BJ (cell line): ENCODE measurements around the gene GLYR1. TPM values are rescaled to one million over a fixed set of nuclear protein-coding genes. Genes with fewer than 3 reads are reported as not detected.

Experiments
- CTCF ChIA-PET: fragments of 350-600 bp; formaldehyde crosslinking; extraction: SDS; loops from one replicate; lab custom pipeline; 2021; ENCODE audit warnings: antibody characterized with exemption, inconsistent platforms; lab: Yijun Ruan, JAX
- POLR2A ChIA-PET: fragments of 300-600 bp; sonication (Branson Sonifier 250); formaldehyde crosslinking; extraction: SDS; loops from one replicate; lab custom pipeline; 2021; ENCODE audit warnings: antibody characterized with exemption; lab: Charles Lee
- DNase-seq: peaks from one replicate; pipeline ENCODE4 v3.0.0-alpha.2; 2011; ENCODE audit warnings: low read depth
- H3K27me3 ChIP-seq: 2 replicates; pipeline ENCODE4 v1.6.0; 2011; ENCODE audit warnings: low read length; ENCODE audit not compliant: control insufficient read depth, insufficient read depth
- H3K36me3 ChIP-seq: 2 replicates; pipeline ENCODE4 v1.5.1; 2011; ENCODE audit warnings: low read length; ENCODE audit not compliant: control insufficient read depth, insufficient read depth
- H3K4me3 ChIP-seq: 2 replicates; pipeline ENCODE4 v1.5.1; 2011; ENCODE audit warnings: low read depth, mild to moderate bottlenecking, control low read depth, low read length
- CTCF ChIP-seq: IDR thresholded peaks from 2 replicates; pipeline ENCODE4 v1.5.1; 2011; ENCODE audit warnings: low read depth, mild to moderate bottlenecking, control low read depth, inconsistent platforms, low read length, moderate library complexity; ENCODE audit not compliant: insufficient read depth
- polyA plus RNA-seq: library from polyadenylated mRNA; depleted of rRNA; stranded (reverse); fragments of >200 nt; gene quantifications from 2 replicates; pipeline ENCODE4 v1.2.3, GENCODE V29; 2011

The GLYR1 gene
- polyA plus RNA-seq, 1 experiment = 41.6 TPM

- no peak for TF ChIP-seq CTCF
- peaks cover 33% of the 10 kb centered on the region for H3K36me3 ChIP-seq
- no peaks in the 10 kb centered on the region for H3K27me3 ChIP-seq
- no peak for DNase-seq
- POLR2A ChIA-PET = no interaction called here
- no peak overlapping the region for H3K4me3 ChIP-seq
- CTCF ChIA-PET = no interaction called here
Measured at GRCh38 chr16:4871071-4871470, 24.0 kb upstream of the GLYR1 start.

GRCh38 chr16:4870138-4870671, 23.1 kb upstream of the GLYR1 start:
- POLR2A ChIA-PET = no interaction called here
- CTCF ChIA-PET = no interaction called here
- no peak for DNase-seq
- Histone ChIP-seq H3K4me3 (no peak overlapping the region), H3K27me3 (no peaks in the 10 kb centered on the region), H3K36me3 (peaks cover 28% of the 10 kb centered on the region)
- TF ChIP-seq CTCF = no peak

- H3K4me3 ChIP-seq = no peak overlapping the region
- no peak for DNase-seq
- H3K36me3 ChIP-seq = peaks cover 22% of the 10 kb centered on the region
- ChIA-PET POLR2A (no interaction called here), CTCF (no interaction called here)
- H3K27me3 ChIP-seq = no peaks in the 10 kb centered on the region
- no peak for TF ChIP-seq CTCF
Measured at GRCh38 chr16:4869147-4869805, 22.2 kb upstream of the GLYR1 start.

GRCh38 chr16:4868535-4868934, 21.4 kb upstream of the GLYR1 start:
- CTCF ChIA-PET = no interaction called here
- Histone ChIP-seq H3K27me3 (no peaks in the 10 kb centered on the region), H3K4me3 (no peak overlapping the region), H3K36me3 (peaks cover 20% of the 10 kb centered on the region)
- POLR2A ChIA-PET = no interaction called here
- no peak for TF ChIP-seq CTCF
- DNase-seq = no peak

- Histone ChIP-seq H3K27me3 (no peaks in the 10 kb centered on the region), H3K4me3 (no peak overlapping the region), H3K36me3 (peaks cover 20% of the 10 kb centered on the region)
- ChIA-PET CTCF (interaction anchor here (1.0 kb wide), 1 partner anchor 13 kb away, joined by 3 read pairs; no protein-coding TSS in a partner anchor), POLR2A (no interaction called here)
- DNase-seq = no peak
- TF ChIP-seq CTCF = no peak
Measured at GRCh38 chr16:4868026-4868425, 20.9 kb upstream of the GLYR1 start.
